Measurements from ENCODE around the gene PYURF.

PYURF gene

GRCh38 chr4:88511236-88511635 lies 12.3 kb downstream of the PYURF start:
- DNase-seq (ENCODE audit: low spot score) = no peak

- no peak for DNase-seq (ENCODE audit: low spot score)
These were observed 20.2 kb downstream of the PYURF start for GRCh38 chr4:88503344-88503743.

- no peak for DNase-seq (ENCODE audit: low spot score)
These were observed 25.6 kb downstream of the PYURF start for GRCh38 chr4:88497859-88498409.

- DNase-seq (ENCODE audit: low spot score) = no peak
These were observed 34.3 kb downstream of the PYURF start for GRCh38 chr4:88489100-88489761.

- no peak for DNase-seq (ENCODE audit: low spot score)
These were observed 42.0 kb downstream of the PYURF start for GRCh38 chr4:88481537-88481936.

GRCh38 chr4:88478247-88478646 lies 45.3 kb downstream of the PYURF start:
- DNase-seq (ENCODE audit: low spot score) = no peak

- no peak for DNase-seq (ENCODE audit: low spot score)
These were observed 46.2 kb downstream of the PYURF start for GRCh38 chr4:88477229-88477860.

Measured in germinal center (tissue), 1 donor.